Brain microvascular endothelial cell (primary cell): ENCODE measurements around the gene ADGRG6.
"Not testable (repeated sequence)": the region's sequence is repeated elsewhere in the genome, so short reads cannot be mapped to it uniquely, and the experiment has no call there.

Experiments used
- DNase-seq: peaks from one replicate; pipeline ENCODE4 v3.0.0-alpha.2; 2020
- H3K27ac ChIP-seq: fragments of 250-450 bp; sonication (Bioruptor Pico); 2 replicates; pipeline ENCODE4 v1.5.1; 2020; ENCODE audit warnings: mild to moderate bottlenecking, moderate library complexity
- H3K27me3 ChIP-seq: fragments of 250-450 bp; sonication (Bioruptor Pico); replicated peaks from 2 replicates; pipeline ENCODE4 v1.5.1; 2020; ENCODE audit warnings: mild to moderate bottlenecking
- H3K36me3 ChIP-seq: fragments of 250-450 bp; sonication (Bioruptor Pico); replicated peaks from 2 replicates; pipeline ENCODE4 v1.5.1; 2020; ENCODE audit warnings: mild to moderate bottlenecking
- H3K4me3 ChIP-seq: 2 replicates; pipeline ENCODE4 v1.5.1; 2011; ENCODE audit warnings: low read depth, mild to moderate bottlenecking, control low read depth, low read length, moderate library complexity
- CTCF ChIP-seq: IDR thresholded peaks from 2 replicates; pipeline ENCODE4 v1.5.1; 2011; ENCODE audit warnings: low read depth, mild to moderate bottlenecking, moderate library complexity, low read length, control low read depth, inconsistent platforms; ENCODE audit errors: missing control alignments
- in situ Hi-C: cut with HindIII; loops from 2 replicates; pipeline ENCODE4 v1.10.0; 2017; ENCODE audit warnings: low sequenced_read_pairs, low pct_ligation_motif_present

ADGRG6 gene

GRCh38 chr6:142345261-142345660 lies 43.5 kb downstream of the ADGRG6 start:
- Histone ChIP-seq H3K27me3 (no peaks in the 10 kb centered on the region), H3K27ac (no peak overlapping the region), H3K36me3 (no peaks in the 10 kb centered on the region), H3K4me3 (no peak overlapping the region)
- in situ Hi-C loops, result no loop called here
- no peak for TF ChIP-seq CTCF
- DNase-seq, result no peak

GRCh38 chr6:142346166-142346565 lies 44.4 kb downstream of the ADGRG6 start:
- H3K27me3 ChIP-seq, H3K27ac ChIP-seq, H3K36me3 ChIP-seq, H3K4me3 ChIP-seq, DNase-seq, in situ Hi-C loops: not testable (repeated sequence)

GRCh38 chr6:142349215-142349823 lies 47.5 kb downstream of the ADGRG6 start:
- TF ChIP-seq CTCF, result no peak
- Histone ChIP-seq H3K27me3 (no peaks in the 10 kb centered on the region), H3K4me3 (no peak overlapping the region), H3K27ac (no peak overlapping the region), H3K36me3 (no peaks in the 10 kb centered on the region)
- in situ Hi-C loops, result no loop called here
- DNase-seq, result no peak

GRCh38 chr6:142350309-142350708 lies 48.5 kb downstream of the ADGRG6 start:
- no peak for DNase-seq
- Histone ChIP-seq H3K4me3 (no peak overlapping the region), H3K36me3 (no peaks in the 10 kb centered on the region), H3K27me3 (no peaks in the 10 kb centered on the region), H3K27ac (no peak overlapping the region)
- in situ Hi-C loops, result no loop called here
- TF ChIP-seq CTCF, result no peak

- TF ChIP-seq CTCF, result no peak
- in situ Hi-C loops, result no loop called here
- no peaks in the 10 kb centered on the region for H3K36me3 ChIP-seq
- H3K27me3 ChIP-seq, result no peaks in the 10 kb centered on the region
- no peak for DNase-seq
- no peak overlapping the region for H3K27ac ChIP-seq
- H3K4me3 ChIP-seq, result no peak overlapping the region
These were observed 51.9 kb downstream of the ADGRG6 start for GRCh38 chr6:142353690-142354089.

- no peak overlapping the region for H3K4me3 ChIP-seq
- no peaks in the 10 kb centered on the region for H3K36me3 ChIP-seq
- no peak for DNase-seq
- H3K27me3 ChIP-seq, result no peaks in the 10 kb centered on the region
- TF ChIP-seq CTCF, result no peak
- in situ Hi-C loops, result no loop called here
- no peak overlapping the region for H3K27ac ChIP-seq
These were observed 52.8 kb downstream of the ADGRG6 start for GRCh38 chr6:142354650-142355049.
